SK-N-SH treated with all-trans-retinoic acid at 6 μM for 48 hours (cell line): Measurements from ENCODE around the gene MDFIC.

Experiments used
- ATAC-seq: fragments of 200-7000 bp; cut with Tn5 transposase; 3 replicates; pipeline ENCODE4 v1.9.1; 2020; ENCODE audit warnings: mild to moderate bottlenecking, moderate library complexity
- ARNTL ChIP-seq: fragments of 450-650 bp; formaldehyde crosslinking; IDR thresholded peaks from 2 replicates; pipeline ENCODE4 v1.5.0; 2020; ENCODE audit warnings: low read depth, mild to moderate bottlenecking, moderate library complexity, borderline replicate concordance
- BACH2 ChIP-seq: fragments of 250-450 bp; sonication (Bioruptor Pico); IDR thresholded peaks from 2 replicates; pipeline ENCODE4 v1.9.0; 2021; ENCODE audit warnings: mild to moderate bottlenecking, borderline replicate concordance
- CSDC2 ChIP-seq: fragments of 250-450 bp; sonication (Bioruptor Pico); IDR thresholded peaks from 2 replicates; pipeline ENCODE4 v1.5.0; 2020; ENCODE audit warnings: mild to moderate bottlenecking, moderate library complexity
- GLIS3 ChIP-seq: fragments of 250-450 bp; sonication (Bioruptor Pico); IDR thresholded peaks from 2 replicates; pipeline ENCODE4 v1.5.0; 2020; ENCODE audit warnings: mild to moderate bottlenecking, moderate library complexity
- ISL1 ChIP-seq: fragments of 250-450 bp; sonication (Bioruptor Pico); IDR thresholded peaks from 2 replicates; pipeline ENCODE4 v2.1.2; 2022; ENCODE audit warnings: mild to moderate bottlenecking, moderate library complexity
- OSR1 ChIP-seq: fragments of 250-450 bp; sonication (Bioruptor Pico); IDR thresholded peaks from 2 replicates; pipeline ENCODE4 v1.8.0; 2022; ENCODE audit warnings: moderate library complexity, mild to moderate bottlenecking, inconsistent platforms
- PPARA ChIP-seq: fragments of 250-450 bp; sonication (Bioruptor Pico); IDR thresholded peaks from 2 replicates; pipeline ENCODE4 v1.5.0; 2020; ENCODE audit warnings: mild to moderate bottlenecking, borderline replicate concordance
- SNAI2 ChIP-seq: fragments of 250-450 bp; sonication (Bioruptor Pico); IDR thresholded peaks from 2 replicates; pipeline ENCODE4 v1.5.0; 2020; ENCODE audit warnings: mild to moderate bottlenecking, moderate library complexity
- TCF4 ChIP-seq: fragments of 250-450 bp; sonication (Bioruptor Pico); IDR thresholded peaks from 2 replicates; pipeline ENCODE4 v1.8.0; 2021; ENCODE audit warnings: mild to moderate bottlenecking, moderate library complexity, borderline replicate concordance
- TOX ChIP-seq: fragments of 250-450 bp; sonication (Bioruptor Pico); IDR thresholded peaks from 2 replicates; pipeline ENCODE4 v1.8.0; 2021; ENCODE audit warnings: mild to moderate bottlenecking, moderate library complexity, borderline replicate concordance
- TSHZ2 ChIP-seq: fragments of 250-450 bp; sonication (Bioruptor Pico); IDR thresholded peaks from 2 replicates; pipeline ENCODE4 v1.5.0; 2020; ENCODE audit warnings: mild to moderate bottlenecking, moderate library complexity
- ZFP3 ChIP-seq: fragments of 250-450 bp; sonication (Bioruptor Pico); IDR thresholded peaks from 2 replicates; pipeline ENCODE4 v1.5.0; 2020; ENCODE audit warnings: mild to moderate bottlenecking, moderate library complexity
- ZFP30 ChIP-seq: fragments of 450-650 bp; formaldehyde crosslinking; IDR thresholded peaks from 2 replicates; pipeline ENCODE4 v1.5.0; 2022; ENCODE audit warnings: mild to moderate bottlenecking, moderate library complexity
- ZNF565 ChIP-seq: fragments of 450-650 bp; formaldehyde crosslinking; conservative IDR thresholded peaks from 2 replicates; pipeline ENCODE4 v1.5.0; 2020; ENCODE audit warnings: low read depth, mild to moderate bottlenecking, moderate library complexity
- ZNF8 ChIP-seq: fragments of 450-650 bp; formaldehyde crosslinking; IDR thresholded peaks from 2 replicates; pipeline ENCODE4 v1.5.0; 2020; ENCODE audit warnings: mild to moderate bottlenecking, moderate library complexity
- TF ChIP-seq, protein P1 (sequence below): fragments of 250-450 bp; sonication (Bioruptor Pico); IDR thresholded peaks from 2 replicates; pipeline ENCODE4 v1.5.1; 2021; ENCODE audit warnings: mild to moderate bottlenecking, moderate library complexity
- TF ChIP-seq, protein P2 (sequence below): fragments of 250-450 bp; sonication (Bioruptor Pico); IDR thresholded peaks from 2 replicates; pipeline ENCODE4 v1.8.0; 2020; ENCODE audit warnings: mild to moderate bottlenecking, moderate library complexity, borderline replicate concordance
- TF ChIP-seq, protein P3 (sequence below): fragments of 250-450 bp; sonication (Bioruptor Pico); IDR thresholded peaks from 2 replicates; pipeline ENCODE4 v1.8.0; 2021; ENCODE audit warnings: low read depth, mild to moderate bottlenecking, moderate library complexity, borderline replicate concordance

The MDFIC gene

DNA sequence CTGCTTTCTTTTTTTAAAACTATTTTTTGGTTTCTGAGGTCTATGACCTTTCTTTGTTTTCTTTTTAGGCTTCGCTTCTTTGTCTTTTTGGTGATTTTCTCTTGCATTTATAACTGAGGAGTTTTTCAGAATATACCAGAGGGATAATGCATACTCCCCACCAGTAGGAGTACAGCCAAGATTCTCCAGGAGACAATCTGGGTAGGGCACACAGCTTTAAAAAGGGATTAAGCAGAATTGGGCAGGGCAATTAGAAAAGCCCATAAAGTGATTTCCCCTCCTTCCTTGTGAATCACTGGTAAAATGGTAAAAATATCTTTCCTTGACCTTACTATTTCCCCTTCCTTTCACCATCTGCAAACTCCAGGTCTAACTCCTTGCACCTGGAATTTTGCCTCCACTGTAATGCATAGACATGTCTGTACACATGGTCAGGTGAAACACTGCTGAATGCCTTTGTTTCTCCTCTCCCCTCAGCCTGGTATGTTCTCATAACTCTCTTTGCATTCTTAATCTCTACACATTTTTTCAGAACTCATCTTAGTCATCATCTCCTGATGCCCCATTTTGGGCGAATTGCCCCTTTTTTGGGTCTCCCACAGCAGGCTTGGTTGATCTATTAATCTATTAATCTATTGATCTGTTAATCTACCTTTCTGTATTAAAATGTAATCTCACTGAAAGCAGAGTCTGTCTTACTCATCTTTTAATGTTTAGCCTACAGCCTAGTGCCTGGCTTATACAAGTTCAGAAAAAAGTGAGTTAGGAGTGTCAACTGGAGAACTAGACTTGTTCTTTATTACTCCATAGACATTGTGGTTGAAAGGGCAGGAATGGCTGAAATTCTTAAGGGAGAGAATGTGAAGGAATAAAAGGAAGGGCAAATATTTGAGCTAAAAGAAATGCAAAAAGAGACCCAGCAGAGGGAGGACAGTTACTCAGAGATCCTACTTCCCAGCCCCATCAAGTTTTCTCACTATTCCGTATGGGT is 64.6 kb downstream of the MDFIC start (continued):
- TF ChIP-seq ARNTL (CRISPR knock-in tag) (no peak), OSR1 (CRISPR knock-in tag) (no peak), GLIS3 (CRISPR knock-in tag) (no peak), TCF4 (CRISPR knock-in tag) (no peak), BACH2 (CRISPR knock-in tag) (no peak)
- TF ChIP-seq, protein P1, sequence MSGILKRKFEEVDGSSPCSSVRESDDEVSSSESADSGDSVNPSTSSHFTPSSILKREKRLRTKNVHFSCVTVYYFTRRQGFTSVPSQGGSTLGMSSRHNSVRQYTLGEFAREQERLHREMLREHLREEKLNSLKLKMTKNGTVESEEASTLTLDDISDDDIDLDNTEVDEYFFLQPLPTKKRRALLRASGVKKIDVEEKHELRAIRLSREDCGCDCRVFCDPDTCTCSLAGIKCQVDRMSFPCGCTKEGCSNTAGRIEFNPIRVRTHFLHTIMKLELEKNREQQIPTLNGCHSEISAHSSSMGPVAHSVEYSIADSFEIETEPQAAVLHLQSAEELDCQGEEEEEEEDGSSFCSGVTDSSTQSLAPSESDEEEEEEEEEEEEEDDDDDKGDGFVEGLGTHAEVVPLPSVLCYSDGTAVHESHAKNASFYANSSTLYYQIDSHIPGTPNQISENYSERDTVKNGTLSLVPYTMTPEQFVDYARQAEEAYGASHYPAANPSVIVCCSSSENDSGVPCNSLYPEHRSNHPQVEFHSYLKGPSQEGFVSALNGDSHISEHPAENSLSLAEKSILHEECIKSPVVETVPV (CRISPR knock-in tag), result no peak
- TF ChIP-seq, all 23 proteins: peak for 0

DNA sequence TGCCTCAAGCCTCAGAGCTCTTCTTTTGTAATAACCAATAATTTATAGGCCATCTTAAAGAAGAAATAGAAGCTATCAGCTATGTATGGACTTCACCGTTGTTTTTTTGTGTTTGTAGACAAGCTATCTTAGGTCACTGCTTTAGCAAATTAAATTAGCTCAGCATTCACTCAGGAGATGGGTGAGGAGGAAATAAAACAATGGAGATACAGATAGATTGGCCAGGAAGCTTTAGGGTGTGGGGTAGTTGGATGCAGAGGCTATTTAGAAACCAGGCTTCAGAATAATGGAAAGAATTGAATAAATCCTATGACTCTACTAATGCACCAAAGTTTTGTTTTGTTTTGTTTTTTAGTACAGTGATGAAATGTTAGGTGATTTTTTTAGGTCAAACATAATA is 66.1 kb downstream of the MDFIC start:
- TF ChIP-seq ZNF565 (CRISPR knock-in tag) (no peak), SNAI2 (CRISPR knock-in tag) (no peak)
- TF ChIP-seq, all 23 proteins: peak for 0
- ATAC-seq, result no peak

- ATAC-seq, result no peak
- TF ChIP-seq ZNF565 (CRISPR knock-in tag), result no peak
- TF ChIP-seq TCF4 (CRISPR knock-in tag), result no peak
- TF ChIP-seq, protein P1 (CRISPR knock-in tag), result no peak
- TF ChIP-seq PPARA (CRISPR knock-in tag), result no peak
- TF ChIP-seq, protein P2, sequence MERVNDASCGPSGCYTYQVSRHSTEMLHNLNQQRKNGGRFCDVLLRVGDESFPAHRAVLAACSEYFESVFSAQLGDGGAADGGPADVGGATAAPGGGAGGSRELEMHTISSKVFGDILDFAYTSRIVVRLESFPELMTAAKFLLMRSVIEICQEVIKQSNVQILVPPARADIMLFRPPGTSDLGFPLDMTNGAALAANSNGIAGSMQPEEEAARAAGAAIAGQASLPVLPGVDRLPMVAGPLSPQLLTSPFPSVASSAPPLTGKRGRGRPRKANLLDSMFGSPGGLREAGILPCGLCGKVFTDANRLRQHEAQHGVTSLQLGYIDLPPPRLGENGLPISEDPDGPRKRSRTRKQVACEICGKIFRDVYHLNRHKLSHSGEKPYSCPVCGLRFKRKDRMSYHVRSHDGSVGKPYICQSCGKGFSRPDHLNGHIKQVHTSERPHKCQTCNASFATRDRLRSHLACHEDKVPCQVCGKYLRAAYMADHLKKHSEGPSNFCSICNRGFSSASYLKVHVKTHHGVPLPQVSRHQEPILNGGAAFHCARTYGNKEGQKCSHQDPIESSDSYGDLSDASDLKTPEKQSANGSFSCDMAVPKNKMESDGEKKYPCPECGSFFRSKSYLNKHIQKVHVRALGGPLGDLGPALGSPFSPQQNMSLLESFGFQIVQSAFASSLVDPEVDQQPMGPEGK (CRISPR knock-in tag), result no peak
- TF ChIP-seq, protein P3, sequence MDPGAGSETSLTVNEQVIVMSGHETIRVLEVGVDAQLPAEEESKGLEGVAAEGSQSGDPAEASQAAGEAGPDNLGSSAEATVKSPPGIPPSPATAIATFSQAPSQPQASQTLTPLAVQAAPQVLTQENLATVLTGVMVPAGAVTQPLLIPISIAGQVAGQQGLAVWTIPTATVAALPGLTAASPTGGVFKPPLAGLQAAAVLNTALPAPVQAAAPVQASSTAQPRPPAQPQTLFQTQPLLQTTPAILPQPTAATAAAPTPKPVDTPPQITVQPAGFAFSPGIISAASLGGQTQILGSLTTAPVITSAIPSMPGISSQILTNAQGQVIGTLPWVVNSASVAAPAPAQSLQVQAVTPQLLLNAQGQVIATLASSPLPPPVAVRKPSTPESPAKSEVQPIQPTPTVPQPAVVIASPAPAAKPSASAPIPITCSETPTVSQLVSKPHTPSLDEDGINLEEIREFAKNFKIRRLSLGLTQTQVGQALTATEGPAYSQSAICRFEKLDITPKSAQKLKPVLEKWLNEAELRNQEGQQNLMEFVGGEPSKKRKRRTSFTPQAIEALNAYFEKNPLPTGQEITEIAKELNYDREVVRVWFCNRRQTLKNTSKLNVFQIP, result no peak
- TF ChIP-seq ZFP3, result no peak
- no peak for TF ChIP-seq TSHZ2
- no peak for TF ChIP-seq CSDC2 (CRISPR knock-in tag)
- TF ChIP-seq ZFP30 (CRISPR knock-in tag), result no peak
- TF ChIP-seq ZNF8 (CRISPR knock-in tag), result no peak
- TF ChIP-seq TOX, result no peak
- TF ChIP-seq ISL1, result no peak
- TF ChIP-seq, all 23 proteins: peak for 0
Observed at GRCh38 chr7:114988755-114989375, 67.0 kb downstream of the MDFIC start.
